ENCODE data around the gene SUDS3.
A peak's percentile ranks its signal among the peaks of the same experiment; 100 is the strongest.
"Not testable (repeated sequence)": the region's sequence is repeated elsewhere in the genome, so short reads cannot be mapped to it uniquely, and the experiment has no call there.

SUDS3 gene

GRCh38 chr12:118376089-118377020, at the start of gene SUDS3:
SUDS3 (plus strand) TSS chr12:118376555; CDS start chr12:118376692, 137 bp downstream.
- DNase-seq (ENCODE audit: low read depth), result peak; percentile 53

GRCh38 chr12:118326991-118327390, 49.4 kb upstream of the SUDS3 start:
- DNase-seq (ENCODE audit: low read depth), result no peak

- no peak for DNase-seq (ENCODE audit: low read depth)
Observed at GRCh38 chr12:118327391-118327790, 49.0 kb upstream of the SUDS3 start.

GRCh38 chr12:118328486-118329330, 47.6 kb upstream of the SUDS3 start:
- no peak for DNase-seq (ENCODE audit: low read depth)

- peak; percentile 73 for DNase-seq (ENCODE audit: low read depth)
Observed at GRCh38 chr12:118330421-118331018, 45.8 kb upstream of the SUDS3 start.

GRCh38 chr12:118332511-118332910, 43.8 kb upstream of the SUDS3 start:
- peak; percentile 45 for DNase-seq (ENCODE audit: low read depth)

- no peak for DNase-seq (ENCODE audit: low read depth)
Observed at GRCh38 chr12:118334241-118334640, 42.1 kb upstream of the SUDS3 start.

- DNase-seq (ENCODE audit: low read depth), result peak; percentile 91
Observed at GRCh38 chr12:118334939-118335567, 41.3 kb upstream of the SUDS3 start.

- DNase-seq (ENCODE audit: low read depth), result no peak
Observed at GRCh38 chr12:118336123-118336522, 40.2 kb upstream of the SUDS3 start.

- DNase-seq (ENCODE audit: low read depth), result no peak
Observed at GRCh38 chr12:118337194-118337838, 39.0 kb upstream of the SUDS3 start.

- DNase-seq (ENCODE audit: low read depth), result no peak
Observed at GRCh38 chr12:118342090-118342489, 34.3 kb upstream of the SUDS3 start.

- DNase-seq (ENCODE audit: low read depth), result no peak
Observed at GRCh38 chr12:118344829-118345228, 31.5 kb upstream of the SUDS3 start.

- no peak for DNase-seq (ENCODE audit: low read depth)
Observed at GRCh38 chr12:118345355-118345754, 31.0 kb upstream of the SUDS3 start.

- no peak for DNase-seq (ENCODE audit: low read depth)
Observed at GRCh38 chr12:118346895-118347294, 29.5 kb upstream of the SUDS3 start.

- DNase-seq (ENCODE audit: low read depth), result no peak
Observed at GRCh38 chr12:118347916-118348315, 28.4 kb upstream of the SUDS3 start.

- no peak for DNase-seq (ENCODE audit: low read depth)
Observed at GRCh38 chr12:118350908-118351559, 25.3 kb upstream of the SUDS3 start.

GRCh38 chr12:118353721-118354120, 22.6 kb upstream of the SUDS3 start:
- no peak for DNase-seq (ENCODE audit: low read depth)

- DNase-seq (ENCODE audit: low read depth), result not testable (repeated sequence)
Observed at GRCh38 chr12:118354503-118354902, 21.9 kb upstream of the SUDS3 start.

GRCh38 chr12:118354903-118355302, 21.5 kb upstream of the SUDS3 start:
- DNase-seq (ENCODE audit: low read depth), result no peak

GRCh38 chr12:118355843-118356242, 20.5 kb upstream of the SUDS3 start:
- DNase-seq (ENCODE audit: low read depth), result no peak

GRCh38 chr12:118356809-118357256, 19.5 kb upstream of the SUDS3 start:
- DNase-seq (ENCODE audit: low read depth), result peak; percentile 93

Data from amniotic epithelial cell (primary cell).